GM23338 (cell line): ENCODE results near the gene LENG9. TPM values are rescaled to one million over a fixed set of nuclear protein-coding genes. Genes with fewer than 3 reads are reported as not detected.

Experiments used
- ATAC-seq: fragments of 200-7000 bp; cut with Tn5 transposase; 3 replicates; pipeline ENCODE4 v1.9.1; 2020
- DNase-seq: peaks from one replicate; pipeline ENCODE4 v3.0.0-alpha.2; 2015; ENCODE audit warnings: low spot score
- H2AFZ ChIP-seq: fragments of 200-600 bp; sonication (generic); 2 replicates; pipeline ENCODE4 v1.8.0; 2016; ENCODE audit warnings: antibody characterized with exemption, mild to moderate bottlenecking, moderate library complexity
- H3F3A ChIP-seq: fragments of 200-600 bp; sonication (generic); replicated peaks from 2 replicates; pipeline ENCODE4 v1.8.0; 2017; ENCODE audit warnings: antibody characterized with exemption, mixed run types, low read depth
- H3K27ac ChIP-seq: fragments of 200-600 bp; sonication (generic); 2 replicates; pipeline ENCODE4 v1.6.1; 2016; ENCODE audit warnings: low read depth
- H3K27me3 ChIP-seq: fragments of 200-600 bp; sonication (generic); 2 replicates; pipeline ENCODE4 v1.8.0; 2016; ENCODE audit warnings: mild to moderate bottlenecking, mixed run types, moderate library complexity; ENCODE audit not compliant: insufficient read depth
- H3K36me3 ChIP-seq: fragments of 200-600 bp; sonication (generic); 2 replicates; pipeline ENCODE4 v1.8.0; 2016; ENCODE audit warnings: mild to moderate bottlenecking; ENCODE audit not compliant: insufficient read depth
- H3K4me1 ChIP-seq: fragments of 200-600 bp; sonication (generic); 2 replicates; pipeline ENCODE4 v1.8.0; 2016; ENCODE audit warnings: mild to moderate bottlenecking, moderate library complexity; ENCODE audit not compliant: insufficient read depth
- H3K4me2 ChIP-seq: fragments of 200-600 bp; sonication (generic); 2 replicates; pipeline ENCODE4 v1.7.1; 2017; ENCODE audit warnings: mixed run types
- H3K4me3 ChIP-seq: fragments of 200-600 bp; sonication (generic); 2 replicates; pipeline ENCODE4 v1.6.1; 2016; ENCODE audit warnings: mixed run types
- H3K79me2 ChIP-seq: fragments of 200-600 bp; sonication (generic); replicated peaks from 2 replicates; pipeline ENCODE4 v1.8.0; 2017; ENCODE audit warnings: mild to moderate bottlenecking; ENCODE audit not compliant: insufficient read depth
- H3K9me2 ChIP-seq: fragments of 200-600 bp; sonication (generic); 2 replicates; pipeline ENCODE4 v1.8.0; 2017; ENCODE audit not compliant: insufficient read depth
- H4K20me1 ChIP-seq: fragments of 200-600 bp; sonication (generic); replicated peaks from 2 replicates; pipeline ENCODE4 v1.8.0; 2017; ENCODE audit warnings: mild to moderate bottlenecking; ENCODE audit not compliant: insufficient read depth
- H3K27ac Mint-ChIP-seq: 2 replicates; pipeline ENCODE4 v1.8.0; 2020; ENCODE audit warnings: inconsistent platforms, mild to moderate bottlenecking, moderate library complexity, mixed read lengths
- H3K27me3 Mint-ChIP-seq: 3 replicates; pipeline ENCODE4 v1.8.0; 2022; ENCODE audit warnings: low read depth, mild to moderate bottlenecking, moderate library complexity, mixed read lengths, inconsistent platforms; ENCODE audit not compliant: insufficient read depth, poor library complexity
- H3K36me3 Mint-ChIP-seq: 3 replicates; pipeline ENCODE4 v1.8.0; 2021; ENCODE audit warnings: low read depth, mild to moderate bottlenecking, inconsistent platforms, moderate library complexity, mixed read lengths
- H3K4me1 Mint-ChIP-seq: 3 replicates; pipeline ENCODE4 v1.8.0; 2020; ENCODE audit warnings: mild to moderate bottlenecking, inconsistent platforms, mixed read lengths
- H3K4me3 Mint-ChIP-seq: 3 replicates; pipeline ENCODE4 v1.8.0; 2021; ENCODE audit warnings: moderate library complexity, mild to moderate bottlenecking, inconsistent platforms, mixed read lengths
- H3K9me3 Mint-ChIP-seq: 3 replicates; pipeline ENCODE4 v1.8.0; 2020; ENCODE audit warnings: moderate library complexity, mild to moderate bottlenecking, inconsistent platforms, mixed read lengths
- CREB1 ChIP-seq: fragments of 250-450 bp; sonication (Bioruptor Pico); IDR thresholded peaks from 2 replicates; pipeline ENCODE4 v1.5.0; 2020; ENCODE audit warnings: low read depth, mild to moderate bottlenecking, moderate library complexity
- CTCF ChIP-seq, 2 experiments: fragments of 200-600 bp in 1 of 2; sonication (generic) in 1 of 2; conservative IDR thresholded peaks; 2 replicates each; pipeline versions ENCODE4 v1.5.1 to v1.6.1; 2016 to 2017; ENCODE audit warnings: antibody characterized with exemption in 2 of 2, low read depth in 2 of 2, mild to moderate bottlenecking in 2 of 2, moderate library complexity in 1 of 2
- EZH2 ChIP-seq: fragments of 200-600 bp; sonication (generic); IDR thresholded peaks from one replicate; pipeline ENCODE4 v1.8.0; 2017; ENCODE audit warnings: antibody characterized with exemption, mild to moderate bottlenecking, low read depth; ENCODE audit not compliant: unreplicated experiment
- JUNB ChIP-seq: IDR thresholded peaks from one replicate; pipeline ENCODE4 v1.6.1; 2016; ENCODE audit warnings: antibody characterized with exemption; ENCODE audit not compliant: unreplicated experiment
- NANOG ChIP-seq: IDR thresholded peaks from 2 replicates; pipeline ENCODE4 v1.6.1; 2016; ENCODE audit warnings: antibody characterized with exemption, borderline replicate concordance
- POLR2AphosphoS5 ChIP-seq: IDR thresholded peaks from 2 replicates; pipeline ENCODE4 v1.6.1; 2016; ENCODE audit warnings: antibody characterized with exemption, low read depth
- REST ChIP-seq: IDR thresholded peaks from one replicate; pipeline ENCODE4 v1.6.1; 2018; ENCODE audit warnings: antibody characterized with exemption; ENCODE audit not compliant: unreplicated experiment
- STAT1 ChIP-seq: IDR thresholded peaks from one replicate; pipeline ENCODE4 v1.6.1; 2016; ENCODE audit warnings: antibody characterized with exemption; ENCODE audit not compliant: unreplicated experiment
- ZNF114 ChIP-seq: fragments of 250-450 bp; sonication (Bioruptor Pico); IDR thresholded peaks from 2 replicates; pipeline ENCODE4 v1.5.0; 2020; ENCODE audit warnings: mild to moderate bottlenecking, moderate library complexity
- polyA plus RNA-seq: library from polyadenylated mRNA; unstranded; fragments of >200 nt; fragmentation: Nextera tagmentation; extraction: Ambion mirVana; gene quantifications from 2 replicates; pipeline ENCODE4 v1.2.1, GENCODE V29; 2016
- total RNA-seq: library from RNA; depleted of rRNA; stranded (reverse); fragments of >200 nt; shearing (Covaris generic); gene quantifications from 2 replicates; pipeline ENCODE4 v1.2.3, GENCODE V29; 2014

LENG9 gene
- total and polyA plus RNA-seq, 2 experiments from 2014 or later = 0.26 to 6.4 TPM

- no peaks in the 10 kb centered on the region for H3K79me2 ChIP-seq
- no peaks in the 10 kb centered on the region for H3K36me3 ChIP-seq
- 0 out of 2 replicates have a peak, but pooled peaks cover 3% of the 10 kb centered on the region for H3K27me3 ChIP-seq
- H3K36me3 Mint-ChIP-seq = peaks cover 15% of the 10 kb centered on the region
- no peak overlapping the region for H2AFZ ChIP-seq
- ATAC-seq (peak; percentile 24), DNase-seq (peak; percentile 61)
- H3K27ac Mint-ChIP-seq = no peak overlapping the region
- peak overlapping the region; percentile 49 for H3K4me3 ChIP-seq
- peaks cover 25% of the 10 kb centered on the region for H3K4me1 ChIP-seq
- H3F3A ChIP-seq = no peaks in the 10 kb centered on the region
- no peak overlapping the region for H3K27ac ChIP-seq
- peaks cover 3% of the 10 kb centered on the region for H4K20me1 ChIP-seq
- TF ChIP-seq CREB1 (CRISPR knock-in tag) (peak; percentile 25; the same call in 1 of the 2 replicates), STAT1 (no peak), NANOG (no peak), CTCF (conservative IDR thresholded peaks at IDR 0.05; ENCODE audit: low read depth in 2 of 2) (0 out of 4 replicates have a peak, but pooled peaks of 1 of the 2 experiments have one; percentile 6), JUNB (no peak)
- no peaks in the 10 kb centered on the region for H3K9me2 ChIP-seq
- H3K9me3 Mint-ChIP-seq = no peaks in the 10 kb centered on the region; the same call in 2 of the 3 replicates
- H3K4me3 Mint-ChIP-seq = 0 out of 3 replicates have a peak overlapping the region, but pooled peaks have one; percentile 23
- H3K4me2 ChIP-seq = peak overlapping the region; percentile 78
- H3K4me1 Mint-ChIP-seq = peaks cover 50% of the 10 kb centered on the region
- peaks cover 31% of the 10 kb centered on the region for H3K27me3 Mint-ChIP-seq
Observed at GRCh38 chr19:54435551-54436016, 28.0 kb downstream of the LENG9 start.

GRCh38 chr19:54434873-54435214 is 28.7 kb downstream of the LENG9 start:
- no peaks in the 10 kb centered on the region for H3K79me2 ChIP-seq

More at GRCh38 chr19:54434873-54435214, 28.7 kb downstream of the LENG9 start:
- H3K27me3 Mint-ChIP-seq = peaks cover 31% of the 10 kb centered on the region
- peak overlapping the region; percentile 35 for H3K4me3 Mint-ChIP-seq
- Histone ChIP-seq H2AFZ (no peak overlapping the region), H4K20me1 (no peaks in the 10 kb centered on the region; the same call in none of the 2 replicates), H3K4me1 (peaks cover 25% of the 10 kb centered on the region), H3F3A (no peaks in the 10 kb centered on the region), H3K27ac (no peak overlapping the region), H3K4me3 (peak overlapping the region; percentile 49), H3K9me2 (no peaks in the 10 kb centered on the region), H3K4me2 (peak overlapping the region; percentile 78), H3K27me3 (0 out of 2 replicates have a peak, but pooled peaks cover 3% of the 10 kb centered on the region), H3K36me3 (no peaks in the 10 kb centered on the region)
- H3K9me3 Mint-ChIP-seq = no peaks in the 10 kb centered on the region; the same call in 2 of the 3 replicates
- TF ChIP-seq CREB1 (CRISPR knock-in tag) (no peak), NANOG (no peak), JUNB (no peak), ZNF114 (no peak), POLR2AphosphoS5 (no peak; the same call in 1 of the 2 replicates), EZH2 (no peak), REST (no peak)
- peaks cover 15% of the 10 kb centered on the region for H3K36me3 Mint-ChIP-seq
- DNase-seq (peak; percentile 56), ATAC-seq (peak; percentile 1; the same call in 1 of the 3 replicates)
- peaks cover 50% of the 10 kb centered on the region for H3K4me1 Mint-ChIP-seq
- no peak overlapping the region for H3K27ac Mint-ChIP-seq
